Breast epithelium (tissue), 4 donors: Measurements from ENCODE around the gene DUSP6. TPM values are rescaled to one million over a fixed set of nuclear protein-coding genes. Genes with fewer than 3 reads are reported as not detected.
A peak's percentile ranks its signal among the peaks of the same experiment; 100 is the strongest.

ENCODE experiments used
- DNase-seq, 2 donors: peaks; one replicate each; pipeline ENCODE4 v3.0.0-alpha.2; 2019; ENCODE audit warnings: low spot score in 2 of 2
- H3K27ac ChIP-seq, 2 donors: fragments of 200-600 bp; sonication (generic) in 1 of 2; one replicate each; pipeline ENCODE4 v1.5.1; 2016 to 2019; ENCODE audit warnings: mild to moderate bottlenecking in 1 of 2
- H3K27me3 ChIP-seq, 2 donors: fragments of 200-600 bp; sonication (generic) in 1 of 2; one replicate each; pipeline versions ENCODE4 v1.5.1 to v1.6.0; 2017 to 2019; ENCODE audit warnings: control low read depth in 1 of 2, mild to moderate bottlenecking in 1 of 2
- H3K36me3 ChIP-seq: fragments of 200-600 bp; one replicate; pipeline ENCODE4 v1.5.1; 2019
- H3K4me1 ChIP-seq, 2 donors: fragments of 200-600 bp; sonication (generic); one replicate each; pipeline ENCODE4 v1.5.1; 2016 to 2019; ENCODE audit warnings: control low read depth in 1 of 2
- H3K4me3 ChIP-seq, 3 donors: fragments of 200-600 bp; sonication (generic); 1 replicate in 2 of 3; 2 replicates in 1 of 3; pipeline ENCODE4 v1.5.1; 2016 to 2019; ENCODE audit warnings: mild to moderate bottlenecking in 3 of 3, moderate library complexity in 2 of 3
- H3K9me3 ChIP-seq, 2 donors: fragments of 200-600 bp; sonication (generic) in 1 of 2; one replicate each; pipeline ENCODE4 v1.5.1; 2016 to 2019; ENCODE audit warnings: control low read depth in 1 of 2
- CTCF ChIP-seq, 3 donors: fragments of 450-650 bp; IDR thresholded peaks; one replicate each; pipeline ENCODE4 v1.5.1; 2016 to 2017; ENCODE audit warnings: antibody characterized with exemption in 3 of 3, mild to moderate bottlenecking in 3 of 3, moderate library complexity in 3 of 3
- POLR2A ChIP-seq: fragments of 450-650 bp; IDR thresholded peaks from one replicate; pipeline ENCODE4 v1.6.1; 2016; ENCODE audit warnings: antibody characterized with exemption, mild to moderate bottlenecking, moderate library complexity
- POLR2AphosphoS5 ChIP-seq, 3 donors: sonication (generic); formaldehyde crosslinking; IDR thresholded peaks; one replicate each; pipeline ENCODE4 v1.6.1; 2017; ENCODE audit warnings: antibody characterized with exemption in 3 of 3
- intact Hi-C: fragments of 100-400 bp; cut with DNase I; formaldehyde crosslinking; loops from one replicate; pipeline ENCODE4 v1.15.1; 2023; ENCODE audit warnings: low total_unique reads
- total RNA-seq, 3 donors: library from RNA; depleted of rRNA; stranded (reverse); fragments of >200 nt; gene quantifications; one replicate each; pipeline ENCODE4 v1.1.0, GENCODE V29; 2016

Gene DUSP6
- total RNA-seq, 3 donors from 2014 or later = 53.8 to 97.5 (median 88.8) TPM

DNA sequence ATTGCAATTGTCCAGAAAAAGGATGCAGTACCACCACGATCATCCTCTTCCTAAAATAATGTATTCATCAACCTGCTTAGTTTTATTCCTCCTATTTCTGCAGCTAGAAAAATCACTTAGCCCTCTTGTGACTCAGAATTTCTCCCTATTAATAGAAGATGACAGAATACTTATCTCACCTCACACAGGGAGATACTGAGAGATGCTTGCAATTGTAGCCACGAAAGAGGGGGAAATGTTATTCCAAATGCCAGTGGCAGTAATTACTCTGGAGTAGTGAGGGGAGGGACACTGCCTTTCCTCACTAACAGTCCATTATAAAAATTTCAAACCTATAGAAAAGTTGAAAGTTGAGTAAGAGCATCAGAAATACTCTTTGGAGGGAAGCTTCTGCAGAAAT is 11.8 kb upstream of the DUSP6 start:
- Histone ChIP-seq H3K27ac (no peak overlapping the region), H3K27me3 (no peaks in the 10 kb centered on the region), H3K36me3 (no peaks in the 10 kb centered on the region), H3K4me1 (no peaks in the 10 kb centered on the region), H3K9me3 (no peaks in the 10 kb centered on the region), H3K4me3 (no peak overlapping the region)
- DNase-seq = no peak
- TF ChIP-seq POLR2AphosphoS5 (IDR thresholded peaks at IDR 0.05) = no peak
- TF ChIP-seq CTCF (IDR thresholded peaks at IDR 0.05) = no peak
- TF ChIP-seq POLR2A = no peak
- intact Hi-C loops = no loop called here

GRCh38 chr12:89363582-89363981 is 11.3 kb upstream of the DUSP6 start:
- Histone ChIP-seq H3K27me3 (no peaks in the 10 kb centered on the region), H3K4me1 (no peaks in the 10 kb centered on the region), H3K36me3 (no peaks in the 10 kb centered on the region), H3K4me3 (no peak overlapping the region), H3K9me3 (no peaks in the 10 kb centered on the region), H3K27ac (no peak overlapping the region)
- TF ChIP-seq CTCF (IDR thresholded peaks at IDR 0.05) (no peak), POLR2AphosphoS5 (IDR thresholded peaks at IDR 0.05) (no peak), POLR2A (no peak)
- DNase-seq = no peak
- intact Hi-C loops = no loop called here

- Histone ChIP-seq H3K4me1 (no peaks in the 10 kb centered on the region), H3K4me3 (no peak overlapping the region), H3K36me3 (no peaks in the 10 kb centered on the region), H3K27ac (no peak overlapping the region), H3K9me3 (no peaks in the 10 kb centered on the region), H3K27me3 (no peaks in the 10 kb centered on the region)
- no peak for DNase-seq
- intact Hi-C loops = no loop called here
- no peak for TF ChIP-seq CTCF (IDR thresholded peaks at IDR 0.05)
- no peak for TF ChIP-seq POLR2AphosphoS5 (IDR thresholded peaks at IDR 0.05)
- no peak for TF ChIP-seq POLR2A
These were observed 10.8 kb upstream of the DUSP6 start for GRCh38 chr12:89363084-89363483.

DNA sequence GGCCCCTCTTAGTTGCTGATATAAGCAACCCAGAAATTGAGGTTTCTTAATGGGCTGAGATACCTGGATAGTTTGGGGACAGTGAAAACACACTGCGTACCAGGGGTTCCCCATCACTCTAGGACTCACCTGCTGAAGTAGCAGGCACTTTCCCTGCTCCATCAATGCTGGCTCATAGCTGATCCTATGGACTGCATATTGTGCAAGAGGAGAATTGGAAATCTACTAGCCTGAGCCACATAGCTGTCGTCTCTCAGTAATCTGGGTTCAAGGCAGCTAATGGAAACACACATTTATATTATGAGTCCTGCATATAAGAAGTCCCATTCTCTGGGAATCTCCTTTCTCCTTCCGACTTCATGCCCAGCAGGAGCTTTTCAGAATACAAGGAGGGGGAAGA is 7.3 kb upstream of the DUSP6 start:
- no peak overlapping the region for H3K4me3 ChIP-seq
- H3K27me3 ChIP-seq = no peaks in the 10 kb centered on the region
- no peak overlapping the region for H3K27ac ChIP-seq
- no peaks in the 10 kb centered on the region for H3K4me1 ChIP-seq
- H3K36me3 ChIP-seq = no peaks in the 10 kb centered on the region
- intact Hi-C loops = loop anchor here (10.0 kb wide), 1 partner anchor 95 kb away; no protein-coding TSS in a partner anchor
- H3K9me3 ChIP-seq = no peaks in the 10 kb centered on the region
- TF ChIP-seq POLR2A (no peak), CTCF (IDR thresholded peaks at IDR 0.05) (no peak), POLR2AphosphoS5 (IDR thresholded peaks at IDR 0.05) (no peak)
- no peak for DNase-seq

DNA sequence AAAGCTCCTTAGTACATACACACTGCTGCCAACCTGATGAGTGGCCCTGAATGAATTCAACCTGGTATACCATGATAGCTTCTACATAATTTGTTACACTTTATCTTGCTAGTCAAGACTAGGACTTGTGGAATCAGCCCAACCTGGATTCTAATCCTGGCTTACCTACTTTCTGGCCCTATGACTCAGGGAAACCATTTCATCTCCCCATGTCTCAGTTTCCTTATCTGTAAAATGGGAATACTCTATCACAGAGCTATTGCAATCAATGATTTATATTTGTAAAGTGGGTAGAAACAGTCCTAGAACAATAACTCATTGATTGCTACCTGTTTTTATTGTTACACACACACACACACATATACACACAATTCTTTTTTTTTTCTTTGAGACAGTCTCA is 6.5 kb upstream of the DUSP6 start:
- Histone ChIP-seq H3K27ac (peak overlapping the region in 1 of 2 donors; percentile 73), H3K4me1 (no peaks in the 10 kb centered on the region), H3K4me3 (no peak overlapping the region), H3K9me3 (no peaks in the 10 kb centered on the region), H3K36me3 (no peaks in the 10 kb centered on the region), H3K27me3 (no peaks in the 10 kb centered on the region)
- no peak for DNase-seq
- intact Hi-C loops = loop anchor here (10.0 kb wide), 1 partner anchor 96 kb away; no protein-coding TSS in a partner anchor
- no peak for TF ChIP-seq POLR2A
- no peak for TF ChIP-seq POLR2AphosphoS5 (IDR thresholded peaks at IDR 0.05)
- no peak for TF ChIP-seq CTCF (IDR thresholded peaks at IDR 0.05)
